Measurements from ENCODE around the gene NCOA5. TPM values are rescaled to one million over a fixed set of nuclear protein-coding genes. Genes with fewer than 3 reads are reported as not detected.

The NCOA5 gene
- 17.4 and 18.1 TPM in 2 replicates for total RNA-seq (2014; rRNA removed; shearing (Covaris generic))

DNA sequence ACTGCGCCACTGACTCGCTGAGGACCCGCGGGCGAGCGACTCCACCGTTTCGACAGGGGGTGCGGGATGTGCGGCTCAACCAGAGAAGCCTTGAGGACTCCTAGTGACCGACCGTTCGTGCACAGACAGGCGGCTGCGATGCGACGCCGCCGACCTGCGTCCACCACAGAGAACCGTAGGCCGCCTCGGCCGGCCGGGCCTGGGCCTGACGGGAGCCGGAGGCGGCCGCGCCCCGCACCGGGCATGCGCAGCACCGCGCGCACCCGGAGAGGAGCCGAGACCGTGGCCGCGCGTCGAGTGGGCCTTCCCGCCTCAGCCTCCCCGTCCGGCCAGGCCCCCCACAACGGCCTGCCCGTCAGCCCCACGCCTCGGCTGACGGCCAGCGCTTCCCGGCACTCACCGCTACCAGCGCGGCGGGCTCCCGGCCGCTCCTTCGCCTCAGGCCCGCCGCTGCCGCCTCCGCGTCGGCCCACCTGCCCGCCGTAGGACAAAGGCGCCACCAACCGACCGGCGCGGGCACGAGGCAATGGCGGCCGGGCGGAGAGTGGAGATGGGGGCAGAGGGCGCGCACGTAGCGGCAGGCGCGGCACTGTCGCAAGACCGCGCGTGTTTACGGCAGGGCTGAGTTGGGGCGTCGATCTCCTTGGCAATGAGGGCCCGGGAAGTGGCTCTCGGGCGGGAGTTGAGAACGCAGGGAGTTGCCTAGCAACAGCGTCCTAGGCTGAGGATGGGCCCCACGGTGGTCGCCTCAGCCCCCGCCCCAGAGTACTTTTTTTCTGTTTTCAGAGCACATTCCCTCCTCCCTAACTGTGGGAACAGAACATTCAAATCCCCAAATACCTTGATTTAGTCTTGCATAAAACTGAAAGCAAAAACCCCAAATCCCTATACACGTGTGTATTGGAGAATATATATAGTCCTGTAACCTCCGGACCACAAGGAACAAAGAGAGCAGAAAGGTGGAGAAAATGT, at the start of gene NCOA5:
TSS of gene NCOA5 (minus strand) at position 546 of the 972 bp plus-strand sequence. CDS start 10,538 bp downstream, outside the sequence.
- peak; percentile 94 for DNase-seq (ENCODE audit: low spot score)

- no peak for DNase-seq (ENCODE audit: low spot score)
These were observed 49.6 kb upstream of the NCOA5 start for GRCh38 chr20:46139266-46139889.

DNA sequence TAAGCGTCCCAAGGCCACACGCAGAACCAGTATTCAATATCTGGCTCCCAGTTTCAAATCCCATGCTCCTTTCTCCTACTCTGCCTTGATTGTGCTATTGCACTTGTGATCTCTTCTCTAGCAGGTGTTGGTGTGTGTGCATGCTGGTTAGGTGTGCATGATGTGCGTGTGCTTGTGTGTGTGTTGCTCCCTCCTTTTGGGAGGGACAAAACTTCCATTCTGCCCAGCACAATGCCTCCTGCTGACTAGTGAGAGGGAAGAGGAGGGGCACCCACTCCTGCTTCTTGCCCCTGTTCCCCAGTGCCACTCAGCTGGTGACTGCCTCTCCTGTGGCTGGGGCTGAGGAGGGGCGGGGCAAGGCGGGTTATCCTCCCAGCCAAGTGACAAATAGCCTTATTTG, 48.1 kb upstream of the NCOA5 start:
- DNase-seq (ENCODE audit: low spot score) = no peak

DNA sequence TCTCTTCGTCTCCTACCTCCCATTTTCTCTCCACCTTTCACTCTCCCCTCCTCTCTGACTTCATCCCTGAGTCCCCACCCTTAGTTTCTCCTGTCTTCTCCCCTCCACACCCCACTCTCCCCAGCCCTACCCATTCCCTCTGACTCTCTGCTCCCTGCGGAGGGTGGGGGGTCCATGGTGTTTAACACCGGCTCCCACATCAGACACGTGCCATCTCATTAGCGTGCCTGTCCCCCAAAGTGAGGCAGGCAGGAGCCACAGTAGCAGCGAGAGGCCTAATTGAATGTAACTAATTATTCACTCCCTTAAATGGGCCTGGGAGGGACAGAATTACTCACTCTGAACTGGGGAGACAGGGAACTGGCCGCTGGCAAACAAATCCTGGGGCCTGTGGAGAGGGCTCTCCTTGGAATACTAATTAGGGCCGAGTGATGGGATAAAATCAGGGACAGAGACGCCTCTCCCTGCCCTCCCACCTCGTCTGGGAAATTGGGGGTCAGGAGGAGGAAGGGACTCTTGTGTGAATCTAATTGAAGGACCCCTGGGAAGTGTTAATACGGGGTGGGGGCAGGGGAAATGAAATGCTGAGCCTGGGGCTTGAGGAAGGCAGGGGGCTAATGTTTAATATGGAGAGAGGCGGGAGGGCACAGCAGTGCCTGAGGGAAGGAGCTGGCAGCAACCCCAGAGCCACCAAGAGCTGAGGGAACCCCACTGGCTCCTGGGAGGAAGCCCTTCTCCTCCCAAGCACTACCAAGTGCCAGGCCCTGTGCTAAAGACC, 46.3 kb upstream of the NCOA5 start:
- no peak for DNase-seq (ENCODE audit: low spot score)

GRCh38 chr20:46134716-46135115, 45.0 kb upstream of the NCOA5 start:
- DNase-seq (ENCODE audit: low spot score) = no peak

DNA sequence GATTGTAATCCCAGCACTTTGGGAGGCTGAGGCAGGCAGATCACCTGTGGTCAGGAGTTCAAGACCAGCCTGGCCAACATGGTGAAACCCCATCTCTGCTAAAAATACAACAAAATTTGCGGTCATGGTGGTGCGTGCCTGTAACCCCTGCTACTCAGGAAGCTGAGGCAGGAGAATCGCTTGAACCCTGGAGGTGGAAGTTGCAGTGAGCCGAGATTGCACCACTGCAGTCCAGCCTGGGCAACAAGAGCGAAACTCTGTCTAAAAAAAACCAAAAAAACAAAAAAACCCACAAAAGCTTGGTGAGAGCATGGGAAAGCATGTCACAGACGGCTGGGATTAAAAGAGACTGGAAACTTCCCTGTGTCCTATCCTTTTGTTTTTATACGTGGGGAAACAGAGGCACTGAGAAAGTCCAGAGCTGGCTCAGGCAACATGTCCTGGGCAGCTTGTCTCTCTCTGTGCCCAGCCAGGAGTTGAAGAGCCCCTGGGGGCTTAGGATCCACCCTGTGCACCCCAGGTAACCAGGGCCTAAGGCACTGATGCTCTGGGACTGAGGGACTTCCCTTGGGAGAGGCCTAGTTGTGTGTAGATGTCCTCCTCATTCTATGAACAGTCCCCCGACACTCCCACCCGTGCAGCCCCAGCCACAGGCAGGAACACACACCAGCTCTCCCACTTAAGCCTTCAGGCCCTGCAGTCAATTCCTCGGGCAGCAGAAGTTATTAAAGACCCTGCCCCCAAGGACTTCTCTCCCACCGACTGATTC, 44.3 kb upstream of the NCOA5 start:
- DNase-seq (ENCODE audit: low spot score) = no peak

DNA sequence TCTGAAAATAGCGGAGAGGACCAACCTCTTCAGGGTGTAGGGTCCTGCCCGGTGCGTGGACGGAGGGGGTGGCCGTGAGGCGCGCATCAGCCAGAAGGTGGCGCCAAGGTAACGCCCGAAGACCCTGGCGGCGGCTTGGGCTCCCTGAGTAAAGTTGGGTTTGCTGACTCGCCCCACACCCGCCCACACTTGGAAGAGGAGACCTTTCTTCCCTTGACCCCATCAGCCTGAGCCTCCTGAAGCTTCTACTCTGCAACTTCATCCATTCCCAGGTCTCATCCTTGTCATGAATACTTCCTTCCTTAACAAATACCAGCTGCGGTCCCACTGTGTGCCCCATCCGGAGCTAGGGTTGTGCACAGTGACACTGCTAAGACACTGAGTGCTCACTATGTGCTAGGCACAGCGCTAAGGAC, 43.0 kb upstream of the NCOA5 start:
- DNase-seq (ENCODE audit: low spot score) = peak; percentile 62

DNA sequence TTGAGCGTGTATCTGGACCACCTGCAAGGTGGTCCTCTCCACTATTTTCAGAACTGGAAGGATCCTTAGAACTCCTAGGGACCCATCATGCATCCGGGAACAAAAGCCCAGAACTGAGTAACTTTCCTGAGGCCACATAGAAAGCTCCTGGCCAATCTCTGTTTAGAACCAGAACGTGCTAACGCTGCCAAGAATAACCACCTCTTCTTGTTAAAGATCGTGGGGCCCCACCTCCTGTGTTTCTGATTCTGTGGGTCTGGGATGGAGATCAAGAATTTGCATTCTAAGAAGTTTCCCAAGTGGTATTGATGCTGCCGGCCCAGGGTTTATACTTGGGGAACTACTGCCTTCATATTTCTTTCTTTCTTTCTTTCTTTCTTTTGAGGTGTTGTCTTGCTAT, 41.6 kb upstream of the NCOA5 start:
- peak; percentile 18 for DNase-seq (ENCODE audit: low spot score)

DNA sequence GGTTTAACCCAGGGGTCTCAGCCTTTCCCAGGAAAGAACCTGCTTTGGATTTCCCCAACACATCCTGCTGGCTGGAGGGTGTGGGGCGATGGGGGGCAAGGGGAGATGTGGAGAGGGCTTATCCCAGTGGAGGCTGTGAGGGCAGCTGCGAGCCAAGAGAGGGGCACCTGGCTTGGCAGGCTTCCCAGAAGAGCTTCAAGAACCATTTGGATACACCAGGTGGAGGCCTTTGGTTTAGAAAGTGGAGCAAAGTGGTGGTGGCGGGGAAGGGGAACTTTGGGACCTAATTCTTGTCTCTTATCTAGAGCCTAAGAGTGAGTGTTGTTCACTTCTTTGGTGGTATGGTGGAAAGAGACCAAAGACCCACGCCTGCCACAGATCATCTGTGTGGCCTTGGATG, 40.8 kb upstream of the NCOA5 start:
- no peak for DNase-seq (ENCODE audit: low spot score)

DNA sequence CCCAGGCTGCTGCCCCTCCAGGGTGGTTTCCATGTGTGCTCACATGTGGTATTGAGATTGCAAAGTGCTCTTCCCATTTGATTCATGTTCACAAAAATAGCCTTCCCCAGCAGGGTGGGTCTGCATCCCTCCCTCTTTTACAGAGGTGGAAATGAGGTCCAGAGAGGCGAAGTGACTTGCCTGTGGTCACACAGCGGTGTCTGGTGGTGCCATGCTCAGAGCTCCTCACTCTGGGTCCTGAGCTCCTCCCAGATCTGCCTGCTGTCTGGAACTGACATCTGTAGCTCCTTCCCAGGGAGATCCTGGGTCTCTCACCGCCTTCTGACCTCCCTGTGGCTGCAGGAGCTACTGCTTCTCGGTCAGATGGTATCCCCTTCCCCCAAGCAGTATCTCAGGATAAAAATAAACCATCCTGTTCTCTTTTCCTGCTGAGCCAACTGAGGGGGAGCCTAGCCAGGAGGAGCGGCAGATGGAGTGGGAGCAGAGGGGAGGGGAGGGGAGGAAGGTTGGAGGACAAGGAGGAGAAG, 40.3 kb upstream of the NCOA5 start:
- DNase-seq (ENCODE audit: low spot score) = no peak

GRCh38 chr20:46128310-46129151, 38.8 kb upstream of the NCOA5 start:
- no peak for DNase-seq (ENCODE audit: low spot score)

GRCh38 chr20:46127396-46128010, 37.7 kb upstream of the NCOA5 start:
- no peak for DNase-seq (ENCODE audit: low spot score)

DNA sequence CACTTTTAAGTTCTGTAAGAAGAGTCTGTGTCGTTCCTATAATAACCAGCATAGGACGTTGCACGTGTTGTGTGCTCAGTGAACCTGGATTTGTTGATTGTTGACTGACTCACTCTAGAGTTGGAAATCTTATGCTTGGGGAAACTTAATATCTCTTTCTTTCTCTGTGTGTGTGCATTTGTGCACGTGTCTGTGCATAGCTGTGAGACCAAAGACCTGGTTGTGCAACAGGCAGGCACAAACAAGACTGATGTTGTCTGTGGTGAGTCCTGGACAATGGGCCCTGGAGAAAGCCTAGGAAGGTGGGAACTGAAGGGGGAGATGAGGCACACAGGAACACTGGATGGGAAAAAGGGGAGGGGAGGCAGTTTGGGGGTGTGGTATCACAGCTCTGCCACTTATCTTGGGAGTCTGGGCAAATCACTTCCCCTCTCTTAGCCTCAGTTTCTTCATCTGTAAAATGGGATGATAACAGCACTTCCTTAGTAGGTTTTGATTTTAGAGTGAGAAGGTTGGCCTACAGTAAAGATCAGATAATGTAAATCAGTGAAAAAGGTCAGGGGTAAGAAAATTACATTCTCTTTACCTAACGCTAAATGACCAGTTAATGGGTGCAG, 36.8 kb upstream of the NCOA5 start:
- no peak for DNase-seq (ENCODE audit: low spot score)

DNA sequence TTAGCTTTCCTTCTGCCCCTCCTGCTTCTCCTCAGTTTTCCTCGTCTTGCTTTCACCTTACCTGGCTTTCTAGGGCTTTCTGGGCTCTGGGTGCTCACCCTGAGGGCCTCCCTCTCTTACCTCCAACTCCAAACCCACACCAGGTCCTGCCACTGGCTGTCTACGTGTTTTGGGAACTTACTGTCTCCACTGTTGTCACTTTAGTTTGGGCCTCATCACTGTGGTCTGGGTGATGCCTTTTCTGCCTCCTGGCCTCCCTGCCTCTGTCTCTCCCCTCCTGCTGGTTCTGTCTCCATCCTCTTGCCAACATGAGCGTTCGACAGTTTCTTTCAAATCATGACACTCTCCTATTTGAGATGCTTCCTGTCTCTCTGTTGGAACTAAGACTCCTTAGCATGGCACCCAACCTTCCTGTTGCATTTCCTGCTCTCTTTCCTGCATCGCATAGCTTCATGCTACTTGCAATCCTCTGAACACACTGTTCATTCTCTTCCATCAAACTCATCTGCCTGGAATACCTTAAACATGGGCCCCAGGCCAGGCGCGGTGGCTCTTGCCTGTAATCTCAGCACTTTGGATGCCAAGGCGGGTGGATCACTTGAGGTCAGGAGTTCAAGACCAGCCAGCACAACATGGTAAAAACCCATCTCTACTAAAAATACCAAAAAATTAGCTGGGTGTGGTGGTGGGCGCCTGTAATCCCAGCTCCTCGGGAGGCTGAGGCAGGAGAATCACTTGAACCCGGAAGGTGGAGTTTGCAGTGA, 33.9 kb upstream of the NCOA5 start:
- no peak for DNase-seq (ENCODE audit: low spot score)

DNA sequence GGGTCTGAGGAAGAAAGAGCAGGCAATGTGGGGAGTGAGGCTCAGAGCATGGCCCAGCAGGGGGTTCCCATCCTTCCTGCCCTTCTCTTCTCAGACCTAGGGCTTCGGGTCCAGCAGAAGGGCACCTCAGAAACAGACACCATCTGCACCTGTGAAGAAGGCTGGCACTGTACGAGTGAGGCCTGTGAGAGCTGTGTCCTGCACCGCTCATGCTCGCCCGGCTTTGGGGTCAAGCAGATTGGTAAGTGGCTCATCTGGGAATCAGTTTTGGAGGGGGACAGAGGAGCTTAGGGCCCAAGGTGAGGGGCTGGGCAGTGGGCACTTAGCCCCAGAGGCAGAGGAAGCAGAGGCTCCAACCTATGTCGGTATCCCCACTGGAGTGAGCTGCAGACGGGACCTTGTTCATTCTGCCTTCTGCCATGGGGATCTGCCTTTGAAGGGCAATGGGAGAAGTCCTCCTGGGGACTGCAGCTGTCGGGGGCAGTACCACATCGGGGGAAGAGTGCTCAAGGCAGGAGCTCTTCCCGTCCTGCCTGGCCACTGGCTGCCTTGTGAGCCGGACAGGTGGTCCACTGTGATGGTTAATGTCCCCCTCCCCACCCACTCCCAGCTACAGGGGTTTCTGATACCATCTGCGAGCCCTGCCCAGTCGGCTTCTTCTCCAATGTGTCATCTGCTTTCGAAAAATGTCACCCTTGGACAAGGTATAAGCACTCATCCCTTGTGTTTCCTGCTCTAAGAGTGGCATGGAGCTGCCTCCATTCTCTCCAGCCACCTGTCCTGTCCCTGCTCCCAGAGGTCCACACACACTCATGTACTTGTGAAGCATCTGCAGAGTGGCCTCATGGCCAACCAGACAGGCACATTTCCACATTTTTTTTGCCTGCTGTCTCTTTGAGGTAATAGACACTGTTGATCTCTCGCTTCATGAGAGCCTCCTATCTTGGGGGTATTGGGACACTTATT, 33.0 kb upstream of the NCOA5 start:
- no peak for DNase-seq (ENCODE audit: low spot score)

- peak; percentile 81 for DNase-seq (ENCODE audit: low spot score)
These were observed 32.3 kb upstream of the NCOA5 start for GRCh38 chr20:46122071-46122470.

DNA sequence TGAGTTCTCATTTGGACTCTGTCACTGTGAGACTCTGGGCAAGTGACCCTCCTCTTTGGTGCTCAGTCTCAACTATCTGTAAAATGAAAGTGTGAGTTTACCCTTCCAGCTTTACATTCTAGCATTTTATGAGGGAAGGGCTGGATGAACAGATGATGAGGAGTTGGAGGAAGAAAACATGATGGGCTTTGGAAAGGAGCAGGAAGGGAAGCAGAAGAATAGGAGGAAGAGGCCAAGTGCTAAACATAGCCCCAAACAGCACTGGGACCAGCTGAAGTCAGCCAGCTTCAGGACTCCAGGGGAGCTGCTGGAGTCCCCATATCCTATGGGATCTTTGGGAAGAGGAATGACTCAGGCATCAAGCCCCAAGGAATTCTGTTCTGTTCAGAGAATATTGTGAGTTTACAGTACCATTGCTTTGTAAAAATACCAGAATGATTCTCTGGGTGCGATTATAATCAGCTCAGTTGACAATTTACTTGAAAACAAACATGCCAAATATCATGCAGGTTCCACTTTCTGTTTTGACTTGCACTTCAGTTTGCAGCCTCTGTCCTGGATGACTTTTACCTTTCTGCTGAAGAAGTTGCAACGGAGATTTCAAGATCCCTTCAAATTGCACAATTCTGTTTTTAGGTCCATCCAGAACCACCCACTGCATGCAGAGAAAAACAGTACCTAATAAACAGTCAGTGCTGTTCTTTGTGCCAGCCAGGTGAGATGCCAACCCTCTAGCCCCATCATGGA, 31.6 kb upstream of the NCOA5 start:
- no peak for DNase-seq (ENCODE audit: low spot score)
